C4-2B (cell line): ENCODE data around the gene TMEM221.

Experiments used
- ZFX ChIP-seq: fragments of 450-650 bp; IDR thresholded peaks from 2 replicates; pipeline ENCODE4 v1.6.1; 2017
- TF ChIP-seq, protein P1 (sequence below): fragments of 450-650 bp; conservative IDR thresholded peaks from 2 replicates; pipeline ENCODE4 v1.5.1; 2017; ENCODE audit warnings: mild to moderate bottlenecking

DNA sequence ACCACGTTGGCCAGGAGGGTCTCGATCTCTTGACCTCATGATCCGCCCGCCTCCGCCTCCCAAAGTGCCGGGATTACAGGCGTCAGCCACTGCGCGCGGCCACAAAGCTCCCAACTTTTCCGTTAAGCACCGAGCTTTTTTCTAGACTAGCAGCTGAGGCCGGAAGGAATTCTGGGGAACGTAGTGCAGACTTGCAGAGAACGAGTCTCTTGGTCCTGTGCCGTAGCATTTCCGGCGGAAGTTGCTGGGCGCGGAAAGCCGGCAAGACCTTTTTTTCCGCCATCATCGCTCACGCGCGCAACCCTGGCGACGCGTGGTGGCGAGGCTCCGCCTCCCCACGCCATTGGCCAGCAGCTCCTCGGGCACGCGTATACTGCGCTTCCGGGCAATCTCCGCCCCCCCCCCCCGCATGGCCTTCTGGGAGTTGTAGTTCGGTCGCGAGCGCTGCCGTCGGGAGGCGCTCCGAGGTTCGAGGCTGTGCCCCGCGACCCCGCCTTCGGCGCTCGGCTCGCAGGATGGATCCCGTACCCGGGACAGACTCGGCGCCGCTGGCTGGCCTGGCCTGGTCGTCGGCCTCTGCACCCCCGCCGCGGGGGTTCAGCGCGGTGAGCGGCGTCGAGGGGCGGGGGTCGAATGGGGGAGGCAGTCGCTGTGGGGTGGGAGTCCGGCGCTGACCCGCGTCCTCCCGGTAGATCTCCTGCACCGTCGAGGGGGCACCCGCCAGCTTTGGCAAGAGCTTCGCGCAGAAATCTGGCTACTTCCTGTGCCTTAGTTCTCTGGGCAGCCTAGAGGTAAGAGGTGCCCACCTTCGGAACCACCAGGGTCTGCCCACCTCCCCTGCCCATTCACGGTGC is 28.6 kb downstream of the TMEM221 start, which contains the start of gene MVB12A:
- TF ChIP-seq, protein P1, sequence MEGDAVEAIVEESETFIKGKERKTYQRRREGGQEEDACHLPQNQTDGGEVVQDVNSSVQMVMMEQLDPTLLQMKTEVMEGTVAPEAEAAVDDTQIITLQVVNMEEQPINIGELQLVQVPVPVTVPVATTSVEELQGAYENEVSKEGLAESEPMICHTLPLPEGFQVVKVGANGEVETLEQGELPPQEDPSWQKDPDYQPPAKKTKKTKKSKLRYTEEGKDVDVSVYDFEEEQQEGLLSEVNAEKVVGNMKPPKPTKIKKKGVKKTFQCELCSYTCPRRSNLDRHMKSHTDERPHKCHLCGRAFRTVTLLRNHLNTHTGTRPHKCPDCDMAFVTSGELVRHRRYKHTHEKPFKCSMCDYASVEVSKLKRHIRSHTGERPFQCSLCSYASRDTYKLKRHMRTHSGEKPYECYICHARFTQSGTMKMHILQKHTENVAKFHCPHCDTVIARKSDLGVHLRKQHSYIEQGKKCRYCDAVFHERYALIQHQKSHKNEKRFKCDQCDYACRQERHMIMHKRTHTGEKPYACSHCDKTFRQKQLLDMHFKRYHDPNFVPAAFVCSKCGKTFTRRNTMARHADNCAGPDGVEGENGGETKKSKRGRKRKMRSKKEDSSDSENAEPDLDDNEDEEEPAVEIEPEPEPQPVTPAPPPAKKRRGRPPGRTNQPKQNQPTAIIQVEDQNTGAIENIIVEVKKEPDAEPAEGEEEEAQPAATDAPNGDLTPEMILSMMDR, result no peak
- no peak for TF ChIP-seq ZFX
